Stimulated activated CD4-positive, alpha-beta T cell treated with anti-CD3 and anti-CD28 coated beads, Interleukin-2, amount 100 ng/mL, for 48 hours (primary cell): ENCODE data around the gene ATXN7.

ENCODE experiments used
- DNase-seq, 2 donors: peaks; one replicate each; pipeline ENCODE4 v3.0.0-alpha.2; 2020

ATXN7 gene

GRCh38 chr3:63863150-63864007 lies at the start of gene ATXN7, which contains the start of gene THOC7:
Gene ATXN7, plus strand, starts transcription at chr3:63863867. Its CDS starts 48,732 bp downstream, at chr3:63912599.
Gene THOC7, minus strand, starts transcription at chr3:63863805. Its CDS starts 15 bp downstream, at chr3:63863790.
- DNase-seq: peak; percentile 44 to 58

GRCh38 chr3:63814237-63814636 lies 49.4 kb upstream of the ATXN7 start:
- no peak for DNase-seq

DNA sequence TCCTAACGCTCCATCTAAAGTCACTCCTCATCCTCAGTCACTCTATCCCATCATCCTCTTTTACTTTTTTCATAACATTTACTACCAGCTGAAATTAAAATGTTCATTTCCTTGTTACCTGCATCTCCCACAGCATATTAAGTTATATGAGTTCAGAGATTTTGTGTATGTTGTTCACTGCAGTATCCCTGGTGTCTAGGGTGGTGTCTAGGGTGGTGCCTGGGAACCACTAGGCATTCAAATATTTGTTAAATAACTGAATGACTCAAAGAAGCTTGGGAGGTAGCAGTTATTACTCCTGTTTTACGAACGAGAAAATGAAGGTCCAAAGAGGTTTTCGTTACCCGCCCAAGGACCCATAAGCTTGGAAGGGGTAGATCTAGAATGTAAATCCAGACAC lies 46.4 kb upstream of the ATXN7 start:
- DNase-seq: no peak

GRCh38 chr3:63818282-63819150 lies 45.2 kb upstream of the ATXN7 start:
- peak; percentile 63 to 64 for DNase-seq

GRCh38 chr3:63819151-63819398 lies 44.6 kb upstream of the ATXN7 start, which contains the start of gene C3orf49:
Gene C3orf49, plus strand, starts transcription at chr3:63819299. Its CDS starts 173 bp downstream, at chr3:63819472.
- no peak for DNase-seq

DNA sequence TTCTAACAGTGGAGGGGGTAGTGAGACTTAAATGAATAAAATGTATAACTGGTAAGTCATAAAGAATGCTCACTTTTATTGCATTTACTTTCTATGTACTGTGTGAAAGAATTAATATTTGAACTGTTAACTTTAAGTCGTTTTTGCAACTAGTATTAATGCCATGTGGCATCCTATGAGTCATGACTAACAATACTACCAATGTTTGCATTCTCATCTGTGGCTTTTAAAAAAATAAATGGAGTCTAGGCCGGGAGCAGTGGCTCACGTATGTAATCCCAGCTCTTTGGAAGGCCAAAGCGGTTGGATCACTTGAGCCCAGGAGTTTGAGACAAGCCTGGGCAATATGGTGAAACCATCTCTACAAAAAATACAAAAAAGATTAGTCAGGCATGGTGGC lies 39.4 kb upstream of the ATXN7 start:
- DNase-seq: no peak

- no peak for DNase-seq
Observed at GRCh38 chr3:63830526-63830925, 33.1 kb upstream of the ATXN7 start.

GRCh38 chr3:63832395-63832794 lies 31.3 kb upstream of the ATXN7 start:
- no peak for DNase-seq

GRCh38 chr3:63841704-63842103 lies 22.0 kb upstream of the ATXN7 start:
- DNase-seq: no peak

DNA sequence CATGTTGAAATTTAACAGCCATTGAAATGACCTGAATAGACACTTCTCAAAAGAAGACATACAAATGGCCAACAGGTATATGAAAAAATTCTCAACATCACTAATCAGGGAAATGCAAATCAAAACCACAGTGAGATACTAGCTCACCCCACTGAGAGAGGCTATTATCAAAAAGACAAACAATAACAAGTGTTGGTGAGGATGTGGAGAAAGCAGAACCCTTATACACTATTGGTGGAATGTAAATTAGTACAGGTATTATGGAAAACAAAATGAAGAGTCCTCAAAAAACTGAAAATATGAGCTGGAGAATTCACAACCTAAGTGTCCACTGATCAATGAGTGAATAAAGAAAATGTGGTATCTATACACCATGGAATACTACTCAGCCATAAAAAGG lies 21.5 kb upstream of the ATXN7 start:
- DNase-seq: no peak

- no peak for DNase-seq
Observed at GRCh38 chr3:63845215-63845614, 18.5 kb upstream of the ATXN7 start.

GRCh38 chr3:63847718-63848450 lies 15.8 kb upstream of the ATXN7 start:
- no peak for DNase-seq

DNA sequence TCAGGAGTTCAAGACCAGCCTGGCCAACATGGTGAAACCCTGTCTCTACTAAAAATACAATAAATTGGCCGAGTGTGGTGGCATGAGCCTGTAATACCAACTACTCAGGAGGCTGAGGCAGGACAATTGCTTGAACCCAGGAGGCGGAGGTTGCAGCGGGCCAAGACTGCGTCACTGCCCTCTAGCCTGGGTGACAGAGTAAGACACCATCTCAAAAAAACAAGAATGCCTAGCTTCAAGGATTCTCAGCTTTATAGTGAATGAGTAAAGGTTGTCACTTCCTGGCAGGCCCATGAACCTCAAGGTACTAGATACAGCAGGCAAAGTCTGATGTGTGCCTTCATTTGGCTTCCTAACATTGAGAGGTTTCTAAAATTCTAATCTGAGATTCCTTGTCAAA lies 14.5 kb upstream of the ATXN7 start:
- no peak for DNase-seq

DNA sequence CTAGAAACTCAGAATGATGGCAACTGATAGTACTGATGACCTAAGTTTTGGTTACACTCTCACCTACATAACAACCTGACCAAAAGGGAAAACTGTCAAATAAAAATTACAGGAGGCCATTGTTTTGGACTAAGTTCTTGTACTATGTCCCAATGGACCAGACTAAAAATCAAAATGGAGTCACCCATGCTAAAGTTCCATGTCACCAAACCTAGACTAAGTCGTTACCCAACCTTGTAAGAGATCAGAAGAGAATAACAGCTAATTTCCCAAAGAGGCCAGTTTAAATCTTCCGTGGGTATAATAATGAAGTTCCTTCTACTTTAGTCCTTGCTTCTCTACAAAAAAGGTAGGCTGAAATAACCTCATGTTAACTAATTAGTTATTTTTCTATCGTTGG lies 12.4 kb upstream of the ATXN7 start:
- no peak for DNase-seq

- no peak for DNase-seq
Observed at GRCh38 chr3:63853106-63853505, 10.6 kb upstream of the ATXN7 start.

- DNase-seq: no peak
Observed at GRCh38 chr3:63855333-63855940, 8.2 kb upstream of the ATXN7 start.

DNA sequence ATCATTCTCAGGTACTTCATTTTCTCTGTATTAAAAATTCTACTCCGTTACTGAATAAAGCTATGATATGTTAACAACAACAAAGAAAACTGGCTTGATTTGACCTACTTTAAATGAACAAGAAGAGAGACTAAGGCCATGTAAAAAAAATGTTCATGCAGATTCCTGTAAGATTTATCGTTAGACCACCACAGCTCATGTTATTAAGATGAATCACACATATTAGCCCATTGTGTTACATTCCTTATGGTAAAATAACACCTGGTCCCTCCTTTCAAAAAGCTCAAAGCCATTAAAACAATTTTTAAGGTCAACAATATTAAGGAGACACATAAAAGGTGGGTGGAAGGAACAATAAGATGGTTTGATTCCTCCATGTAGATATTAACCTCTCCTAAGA lies 6.4 kb upstream of the ATXN7 start:
- no peak for DNase-seq

DNA sequence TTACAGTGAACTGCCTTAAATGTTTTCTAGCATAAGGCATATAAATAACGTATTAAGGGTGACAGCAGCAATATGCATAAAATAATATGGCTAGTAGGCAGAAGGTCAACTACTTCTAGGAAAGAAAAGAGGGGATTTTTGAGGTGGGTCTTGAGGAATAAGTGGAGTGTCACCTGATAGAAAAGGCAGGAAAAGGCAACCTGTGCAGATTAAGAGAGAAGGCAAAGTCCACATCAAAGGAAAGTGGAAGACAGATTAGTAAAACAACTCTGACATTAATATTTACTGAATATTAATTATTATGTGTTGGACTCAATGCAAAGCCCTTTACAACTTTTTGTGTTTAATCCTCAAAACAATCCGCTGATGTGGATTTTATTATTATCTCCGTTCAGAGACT lies 2.9 kb upstream of the ATXN7 start:
- no peak for DNase-seq

DNA sequence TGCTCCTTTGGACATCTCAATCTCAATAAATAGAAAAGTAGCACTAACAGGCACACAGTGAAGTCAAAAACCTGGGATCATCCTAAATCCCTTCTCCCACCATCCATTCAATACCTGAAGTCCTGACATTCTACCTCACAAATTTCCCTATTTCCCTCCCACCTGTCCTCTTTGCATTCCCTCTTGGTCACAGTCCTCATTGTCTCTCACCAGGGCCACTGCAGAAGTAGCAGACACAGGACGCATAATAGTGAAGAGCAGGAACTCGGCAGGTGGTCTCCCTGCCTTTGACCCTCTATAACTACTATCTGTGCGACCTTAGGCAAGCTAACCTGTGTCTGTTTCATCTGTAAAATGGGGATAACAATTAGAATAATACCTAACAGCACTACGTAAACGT lies 2.4 kb upstream of the ATXN7 start:
- DNase-seq: no peak

DNA sequence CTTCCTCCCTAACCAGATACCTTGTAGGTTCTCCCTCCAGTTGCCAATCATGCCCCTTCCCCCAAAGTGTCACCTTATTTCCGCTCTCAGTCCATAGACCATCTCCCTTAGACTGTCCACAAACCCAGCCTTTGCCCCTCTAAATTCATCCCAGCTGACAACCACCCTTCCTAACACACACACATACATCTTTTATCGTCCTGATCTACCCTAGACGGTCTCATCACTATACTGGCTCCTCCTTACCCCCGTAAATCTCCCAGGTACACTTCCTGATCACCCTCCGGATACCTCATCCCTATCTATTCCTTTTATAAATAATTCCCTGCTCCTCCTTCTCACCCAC lies 890 bp upstream of the ATXN7 start:
- DNase-seq: no peak

GRCh38 chr3:63864008-63864964 lies 619 bp downstream of the ATXN7 start:
- DNase-seq: peak; percentile 19 to 36

GRCh38 chr3:63864965-63865327 lies 1.3 kb downstream of the ATXN7 start:
- no peak for DNase-seq
